Gastroesophageal sphincter (tissue), 3 donors: ENCODE data around the gene UTP3.
"Not testable (repeated sequence)": the region's sequence is repeated elsewhere in the genome, so short reads cannot be mapped to it uniquely, and the experiment has no call there.

Experiments
- EP300 ChIP-seq: sonication (generic); formaldehyde crosslinking; IDR thresholded peaks from one replicate; pipeline ENCODE4 v1.6.1; 2017; ENCODE audit warnings: antibody characterized with exemption, mild to moderate bottlenecking
- POLR2A ChIP-seq, 2 donors: fragments of 450-650 bp; IDR thresholded peaks; one replicate each; pipeline ENCODE4 v1.6.1; 2017; ENCODE audit warnings: antibody characterized with exemption in 2 of 2, mild to moderate bottlenecking in 2 of 2, moderate library complexity in 1 of 2
- TF ChIP-seq, protein P1 (sequence below), 4 experiments: fragments of 200-600 bp in 2 of 4; fragments of 450-650 bp in 2 of 4; sonication (generic) in 1 of 4; IDR thresholded peaks; one replicate each; pipeline ENCODE4 v1.5.1; 2017 to 2019; ENCODE audit warnings: antibody characterized with exemption in 4 of 4, mild to moderate bottlenecking in 2 of 4, moderate library complexity in 2 of 4

GRCh38 chr4:70694633-70695032, 6.3 kb downstream of the UTP3 start:
- TF ChIP-seq, protein P1, sequence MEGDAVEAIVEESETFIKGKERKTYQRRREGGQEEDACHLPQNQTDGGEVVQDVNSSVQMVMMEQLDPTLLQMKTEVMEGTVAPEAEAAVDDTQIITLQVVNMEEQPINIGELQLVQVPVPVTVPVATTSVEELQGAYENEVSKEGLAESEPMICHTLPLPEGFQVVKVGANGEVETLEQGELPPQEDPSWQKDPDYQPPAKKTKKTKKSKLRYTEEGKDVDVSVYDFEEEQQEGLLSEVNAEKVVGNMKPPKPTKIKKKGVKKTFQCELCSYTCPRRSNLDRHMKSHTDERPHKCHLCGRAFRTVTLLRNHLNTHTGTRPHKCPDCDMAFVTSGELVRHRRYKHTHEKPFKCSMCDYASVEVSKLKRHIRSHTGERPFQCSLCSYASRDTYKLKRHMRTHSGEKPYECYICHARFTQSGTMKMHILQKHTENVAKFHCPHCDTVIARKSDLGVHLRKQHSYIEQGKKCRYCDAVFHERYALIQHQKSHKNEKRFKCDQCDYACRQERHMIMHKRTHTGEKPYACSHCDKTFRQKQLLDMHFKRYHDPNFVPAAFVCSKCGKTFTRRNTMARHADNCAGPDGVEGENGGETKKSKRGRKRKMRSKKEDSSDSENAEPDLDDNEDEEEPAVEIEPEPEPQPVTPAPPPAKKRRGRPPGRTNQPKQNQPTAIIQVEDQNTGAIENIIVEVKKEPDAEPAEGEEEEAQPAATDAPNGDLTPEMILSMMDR (IDR thresholded peaks at IDR 0.05) = not testable (repeated sequence)
- not testable (repeated sequence) for TF ChIP-seq POLR2A (IDR thresholded peaks at IDR 0.05); EP300
